Activated T-cell treated with anti-CD3 and anti-CD28 coated beads, Interleukin-2, amount 50 U/mL, for 72 hours (primary cell): ENCODE data around the gene CTNNA1. TPM values are rescaled to one million over a fixed set of nuclear protein-coding genes. Genes with fewer than 3 reads are reported as not detected.
A peak's percentile ranks its signal among the peaks of the same experiment; 100 is the strongest.

Experiments
- ATAC-seq, 2 donors: fragments of 150-1000 bp; cut with Tn5 transposase; replicated peaks in 1 of 2; 2 replicates each; pipeline ENCODE4 v1.10.0; 2021; ENCODE audit warnings: moderate library complexity in 2 of 2, mild to moderate bottlenecking in 1 of 2
- DNase-seq, 2 donors: peaks; one replicate each; pipeline ENCODE4 v3.0.0; 2021 to 2022; ENCODE audit warnings: mixed read lengths in 1 of 2
- H3K27ac Mint-ChIP-seq: one replicate; pipeline ENCODE4 v1.8.0; 2022; ENCODE audit warnings: mild to moderate bottlenecking, moderate library complexity, mixed read lengths
- H3K27me3 Mint-ChIP-seq: one replicate; pipeline ENCODE4 v1.8.0; 2022; ENCODE audit warnings: low read depth, mixed read lengths
- H3K36me3 Mint-ChIP-seq, 2 donors: one replicate each; pipeline ENCODE4 v1.8.0; 2022; ENCODE audit warnings: mixed read lengths in 2 of 2, mild to moderate bottlenecking in 1 of 2; ENCODE audit not compliant: insufficient read depth in 2 of 2
- H3K4me1 Mint-ChIP-seq: one replicate; pipeline ENCODE4 v1.8.0; 2022; ENCODE audit warnings: low read depth, mixed read lengths
- H3K4me3 Mint-ChIP-seq, 2 donors: one replicate each; pipeline ENCODE4 v1.8.0; 2022; ENCODE audit warnings: mild to moderate bottlenecking in 2 of 2, mixed read lengths in 2 of 2, moderate library complexity in 2 of 2
- H3K9me3 Mint-ChIP-seq, 2 donors: one replicate each; pipeline ENCODE4 v1.8.0; 2022; ENCODE audit warnings: mixed read lengths in 2 of 2
- total RNA-seq, 2 donors: library from RNA; stranded (reverse); gene quantifications; one replicate each; pipeline ENCODE4 v1.2.3, GENCODE V29; 2022

The CTNNA1 gene
- total RNA-seq, 2 donors from 2014 or later = 62.3 to 73.0 TPM

DNA sequence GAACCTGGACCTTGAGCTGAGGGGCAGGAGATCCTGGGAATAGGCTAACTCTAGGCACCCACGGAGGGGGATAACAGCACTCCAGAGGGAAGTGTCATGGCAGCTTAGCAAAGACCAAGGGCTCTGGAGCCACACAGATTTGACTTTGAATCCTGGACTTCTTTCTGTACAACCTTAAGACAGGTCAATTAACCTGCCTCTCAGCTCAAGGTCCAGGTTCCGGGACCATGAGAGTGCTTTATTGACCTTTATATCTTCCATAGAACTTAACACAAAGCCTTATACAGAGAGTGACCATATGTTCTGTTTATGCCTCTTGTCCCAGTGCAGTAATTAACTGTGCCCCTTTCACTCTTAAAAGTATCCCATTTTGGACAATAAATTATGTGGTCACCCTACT is 212.4 kb downstream of the CTNNA1 start:
- no peaks in the 10 kb centered on the region for H3K9me3 Mint-ChIP-seq
- ATAC-seq (no peak), DNase-seq (no peak)
- no peaks in the 10 kb centered on the region for H3K27me3 Mint-ChIP-seq
- no peak overlapping the region for H3K4me3 Mint-ChIP-seq
- H3K4me1 Mint-ChIP-seq = no peaks in the 10 kb centered on the region
- no peaks in the 10 kb centered on the region for H3K36me3 Mint-ChIP-seq
- no peak overlapping the region for H3K27ac Mint-ChIP-seq

- DNase-seq = no peak
- H3K27me3 Mint-ChIP-seq = no peaks in the 10 kb centered on the region
- no peaks in the 10 kb centered on the region for H3K9me3 Mint-ChIP-seq
- H3K27ac Mint-ChIP-seq = no peak overlapping the region
- no peaks in the 10 kb centered on the region for H3K4me1 Mint-ChIP-seq
- no peak for ATAC-seq
- H3K4me3 Mint-ChIP-seq = no peak overlapping the region
- no peaks in the 10 kb centered on the region for H3K36me3 Mint-ChIP-seq
Observed at GRCh38 chr5:138966236-138966985, 213.2 kb downstream of the CTNNA1 start.

GRCh38 chr5:138967791-138968448 is 214.7 kb downstream of the CTNNA1 start:
- Mint-ChIP-seq H3K27me3 (no peaks in the 10 kb centered on the region), H3K4me1 (no peaks in the 10 kb centered on the region), H3K36me3 (no peaks in the 10 kb centered on the region), H3K4me3 (no peak overlapping the region), H3K27ac (no peak overlapping the region), H3K9me3 (no peaks in the 10 kb centered on the region)
- DNase-seq = no peak
- ATAC-seq = no peak

DNA sequence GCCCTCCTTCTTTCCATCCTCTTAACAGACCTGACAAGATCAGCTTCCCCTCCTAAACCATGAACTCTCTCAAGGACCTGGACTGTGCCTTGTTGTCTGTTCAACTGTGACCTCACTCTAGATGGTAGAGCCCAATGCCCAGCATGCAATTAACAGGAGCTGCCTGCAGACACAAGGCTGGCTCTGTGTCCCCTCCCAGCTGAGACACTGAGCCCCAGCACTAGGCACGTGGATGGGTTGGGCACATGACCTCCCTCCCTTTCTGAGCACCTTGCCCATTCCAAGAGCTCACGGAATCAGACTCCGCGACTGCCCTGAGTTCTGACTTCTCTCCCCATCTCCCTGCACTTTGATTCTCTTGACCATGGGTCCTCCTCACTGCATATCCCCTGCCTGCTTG is 215.4 kb downstream of the CTNNA1 start:
- Mint-ChIP-seq H3K4me1 (no peaks in the 10 kb centered on the region), H3K27me3 (no peaks in the 10 kb centered on the region)

DNA sequence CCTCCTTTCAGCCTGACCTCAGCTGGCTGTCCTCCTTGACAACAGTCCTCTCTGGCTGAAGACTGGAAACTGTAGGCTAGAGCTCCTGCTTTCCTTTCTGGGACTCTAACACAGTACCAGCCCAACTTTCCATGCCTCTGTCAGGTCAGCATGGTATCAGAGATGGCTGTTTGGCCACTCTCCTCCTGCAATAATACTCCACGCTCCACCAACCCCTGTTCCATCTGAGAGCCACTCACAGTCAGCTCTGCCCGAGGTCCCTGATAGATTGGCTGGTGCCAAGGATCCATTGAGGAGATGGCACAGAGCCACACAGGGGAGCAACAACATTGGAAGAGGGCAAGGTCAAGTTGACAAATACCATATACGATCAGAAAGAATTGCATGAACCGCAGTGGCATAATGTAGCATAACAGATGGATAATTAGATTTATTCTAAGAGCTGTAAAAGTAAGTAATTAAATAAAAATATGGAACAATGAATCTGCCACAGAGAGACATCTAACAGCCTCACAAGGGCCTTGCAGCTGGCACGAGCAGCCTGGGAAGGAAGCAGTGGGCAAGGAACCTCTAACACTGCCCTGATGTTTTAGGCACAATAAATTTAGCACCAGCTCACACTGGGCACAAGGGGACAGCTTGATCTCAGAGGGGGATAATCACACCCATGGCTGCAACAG is 216.2 kb downstream of the CTNNA1 start:
- no peaks in the 10 kb centered on the region for H3K27me3 Mint-ChIP-seq
- DNase-seq = no peak
- H3K4me1 Mint-ChIP-seq = no peaks in the 10 kb centered on the region
- no peak overlapping the region for H3K4me3 Mint-ChIP-seq
- H3K9me3 Mint-ChIP-seq = no peaks in the 10 kb centered on the region
- H3K27ac Mint-ChIP-seq = no peak overlapping the region
- no peak for ATAC-seq
- no peaks in the 10 kb centered on the region for H3K36me3 Mint-ChIP-seq

More for the DNA sequence above, 215.4 kb downstream of the CTNNA1 start:
- no peak for ATAC-seq
- Mint-ChIP-seq H3K27ac (no peak overlapping the region), H3K9me3 (no peaks in the 10 kb centered on the region), H3K36me3 (no peaks in the 10 kb centered on the region), H3K4me3 (no peak overlapping the region)
- no peak for DNase-seq

GRCh38 chr5:138972230-138972629 is 219.0 kb downstream of the CTNNA1 start:
- DNase-seq (no peak), ATAC-seq (no peak)
- no peaks in the 10 kb centered on the region for H3K36me3 Mint-ChIP-seq
- H3K27ac Mint-ChIP-seq = no peak overlapping the region
- H3K27me3 Mint-ChIP-seq = no peaks in the 10 kb centered on the region
- H3K4me1 Mint-ChIP-seq = peaks cover 5% of the 10 kb centered on the region
- no peaks in the 10 kb centered on the region for H3K9me3 Mint-ChIP-seq
- H3K4me3 Mint-ChIP-seq = no peak overlapping the region

DNA sequence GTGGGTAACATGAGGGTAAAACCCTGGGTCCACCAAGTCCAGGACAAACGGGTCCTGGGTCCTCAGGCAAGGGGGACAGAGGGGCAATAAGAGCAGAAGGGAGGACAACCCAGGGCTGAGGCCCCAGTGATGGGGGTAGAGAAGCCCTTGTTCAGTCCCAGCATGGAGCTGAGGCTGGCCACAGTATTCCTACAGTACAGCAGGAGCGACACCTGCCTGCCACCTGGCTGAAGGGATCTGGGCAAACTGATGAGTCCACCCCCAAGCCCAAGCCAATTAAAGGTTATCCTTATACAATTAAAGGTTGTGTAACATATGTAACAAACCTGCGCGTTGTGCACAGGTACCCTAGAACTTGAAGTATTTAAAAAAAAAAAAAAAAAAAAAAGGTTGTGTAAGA is 219.6 kb downstream of the CTNNA1 start:
- H3K4me1 Mint-ChIP-seq = peaks cover 5% of the 10 kb centered on the region

DNA sequence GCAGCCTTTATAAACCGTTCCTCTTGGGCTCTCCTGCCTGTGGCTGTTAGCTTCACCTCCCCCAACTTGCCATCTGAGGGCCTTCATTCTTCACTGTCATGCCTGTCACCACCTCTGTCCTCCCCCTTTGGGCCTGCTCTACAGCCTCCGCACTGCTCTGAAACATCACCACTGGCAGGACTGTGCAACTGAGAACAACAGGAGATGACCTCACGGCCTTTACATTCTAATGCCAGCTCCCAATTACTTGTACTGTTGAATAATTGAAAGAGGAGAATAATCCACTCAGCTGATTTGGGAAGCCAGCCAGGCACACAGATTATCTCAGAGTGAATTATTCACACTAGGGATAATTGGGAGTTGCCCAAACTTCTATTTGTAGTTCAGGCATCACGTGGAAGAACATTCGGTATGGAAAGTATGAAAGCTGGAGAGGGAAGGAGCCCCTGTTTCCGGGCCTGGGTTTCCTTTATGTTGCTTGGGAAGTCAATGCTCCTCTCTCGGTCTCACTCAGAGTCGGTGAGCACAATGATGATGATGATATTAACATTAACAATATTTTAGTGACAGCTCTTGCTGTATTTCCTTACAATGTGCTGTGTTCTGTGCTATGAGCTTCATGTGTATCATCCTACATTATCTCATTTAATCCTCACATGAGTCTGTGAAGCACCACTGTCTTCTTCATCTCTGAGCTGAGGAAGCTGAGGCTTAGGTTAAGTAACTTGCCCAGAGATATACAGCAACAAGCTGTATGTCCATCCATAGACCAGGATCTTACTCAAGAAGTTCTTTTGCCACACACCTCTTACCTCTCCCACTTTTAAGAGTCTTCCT is 221.2 kb downstream of the CTNNA1 start:
- ATAC-seq = no peak
- Mint-ChIP-seq H3K27me3 (no peaks in the 10 kb centered on the region), H3K9me3 (no peaks in the 10 kb centered on the region), H3K4me3 (no peak overlapping the region), H3K4me1 (peaks cover 10% of the 10 kb centered on the region), H3K36me3 (peaks cover 0 to 1% of the 10 kb centered on the region in 2 donors), H3K27ac (no peak overlapping the region)
- no peak for DNase-seq

More for the DNA sequence above, 219.6 kb downstream of the CTNNA1 start:
- no peak overlapping the region for H3K27ac Mint-ChIP-seq
- H3K36me3 Mint-ChIP-seq = no peaks in the 10 kb centered on the region
- no peaks in the 10 kb centered on the region for H3K9me3 Mint-ChIP-seq
- no peak overlapping the region for H3K4me3 Mint-ChIP-seq
- no peak for ATAC-seq
- H3K27me3 Mint-ChIP-seq = no peaks in the 10 kb centered on the region
- DNase-seq = no peak

DNA sequence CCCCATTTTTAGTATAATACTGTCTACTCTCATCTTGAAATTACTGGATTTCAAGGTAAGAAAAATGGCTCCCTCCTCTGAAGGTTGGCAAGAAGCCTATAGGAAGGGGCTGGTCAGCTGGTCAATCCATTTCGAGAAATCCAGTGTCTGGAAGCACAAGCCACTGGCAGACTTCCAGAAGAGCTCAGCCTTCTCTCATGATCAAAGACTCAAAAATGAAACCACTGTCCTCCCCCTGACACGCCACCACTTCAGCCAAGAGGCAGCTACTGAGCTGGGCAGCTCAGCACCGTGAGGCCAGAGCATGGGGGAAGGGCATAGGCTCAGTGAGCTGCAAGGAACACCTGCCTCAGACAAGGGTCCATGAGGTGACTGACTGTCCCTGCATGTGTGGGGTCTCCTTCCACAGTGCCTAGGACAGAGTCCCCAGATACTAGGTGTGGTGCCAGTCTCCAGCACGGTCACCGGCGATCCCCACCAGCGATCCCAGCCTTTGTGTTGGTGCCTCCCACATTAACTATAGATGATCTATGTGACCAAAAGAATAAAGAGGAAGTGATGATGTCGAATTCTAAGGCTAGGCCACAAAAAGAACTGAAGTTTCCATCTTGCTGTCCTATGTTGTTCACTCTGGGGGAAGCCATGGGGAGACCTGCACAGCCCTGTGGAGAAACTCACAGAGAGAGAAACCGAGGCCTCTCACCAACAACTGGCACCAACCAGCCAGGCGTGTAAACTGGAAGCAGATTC is 222.0 kb downstream of the CTNNA1 start:
- Mint-ChIP-seq H3K27me3 (no peaks in the 10 kb centered on the region), H3K9me3 (no peaks in the 10 kb centered on the region)
- ATAC-seq = no peak

DNA sequence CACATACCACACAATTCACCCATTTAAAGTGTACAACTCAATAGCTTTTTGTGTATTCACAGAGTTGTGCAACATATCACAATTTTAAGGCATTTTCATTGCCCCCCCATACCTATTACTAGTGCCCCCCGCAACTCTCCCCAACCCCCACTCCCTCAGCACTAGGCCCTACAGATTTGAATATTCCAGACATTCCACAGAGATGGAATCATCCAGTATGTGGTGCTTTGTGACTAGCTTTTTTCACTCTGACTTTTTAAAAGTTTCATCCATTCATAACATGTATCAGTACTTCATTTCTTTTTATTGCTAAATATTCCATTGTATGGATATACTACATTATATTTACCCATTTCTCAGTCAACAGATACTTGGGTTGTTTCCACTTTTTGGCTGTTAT is 224.9 kb downstream of the CTNNA1 start:
- Mint-ChIP-seq H3K4me3 (no peak overlapping the region), H3K27me3 (no peaks in the 10 kb centered on the region), H3K9me3 (no peaks in the 10 kb centered on the region), H3K4me1 (peaks cover 39% of the 10 kb centered on the region), H3K36me3 (peaks cover 0 to 1% of the 10 kb centered on the region in 2 donors), H3K27ac (no peak overlapping the region)
- no peak for DNase-seq
- ATAC-seq = no peak

More for the DNA sequence above, 222.0 kb downstream of the CTNNA1 start:
- H3K4me1 Mint-ChIP-seq = peaks cover 18% of the 10 kb centered on the region
- no peak overlapping the region for H3K4me3 Mint-ChIP-seq
- no peak overlapping the region for H3K27ac Mint-ChIP-seq
- H3K36me3 Mint-ChIP-seq = peaks cover 0 to 1% of the 10 kb centered on the region in 2 donors
- no peak for DNase-seq

DNA sequence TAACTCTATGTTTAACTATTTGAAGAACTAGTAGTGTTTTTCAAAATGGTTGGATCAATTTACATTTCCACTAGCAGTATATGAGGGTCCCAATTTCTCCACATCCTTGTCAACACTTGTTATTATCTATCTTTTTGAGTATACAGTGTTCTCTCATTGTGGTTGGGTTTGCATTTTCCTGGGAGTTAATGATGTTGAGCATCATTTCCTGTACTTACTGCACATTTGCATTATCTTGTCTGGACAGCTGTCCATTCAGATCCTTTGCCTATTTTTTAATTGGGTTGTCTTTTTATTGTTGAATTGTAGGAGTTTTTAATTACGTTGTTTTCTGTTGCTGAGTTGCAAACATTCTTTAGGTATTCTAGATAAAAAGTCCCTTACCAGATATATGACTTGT is 225.4 kb downstream of the CTNNA1 start:
- H3K36me3 Mint-ChIP-seq = peaks cover under 1 to 1% of the 10 kb centered on the region in 2 donors
- no peak overlapping the region for H3K4me3 Mint-ChIP-seq
- DNase-seq (no peak), ATAC-seq (no peak)
- no peak overlapping the region for H3K27ac Mint-ChIP-seq
- H3K27me3 Mint-ChIP-seq = no peaks in the 10 kb centered on the region
- peaks cover 39% of the 10 kb centered on the region for H3K4me1 Mint-ChIP-seq
- no peaks in the 10 kb centered on the region for H3K9me3 Mint-ChIP-seq

GRCh38 chr5:138979684-138980280 is 226.6 kb downstream of the CTNNA1 start:
- H3K4me1 Mint-ChIP-seq = peaks cover 39% of the 10 kb centered on the region
- peak; percentile 76 to 79 for ATAC-seq

More at GRCh38 chr5:138979684-138980280, 226.6 kb downstream of the CTNNA1 start:
- DNase-seq = peak; percentile 42 to 59
- H3K9me3 Mint-ChIP-seq = no peaks in the 10 kb centered on the region
- H3K27me3 Mint-ChIP-seq = no peaks in the 10 kb centered on the region
- peak overlapping the region; percentile 21 for H3K27ac Mint-ChIP-seq
- peak overlapping the region; percentile 15 to 18 for H3K4me3 Mint-ChIP-seq
- H3K36me3 Mint-ChIP-seq = peaks cover 1 to 2% of the 10 kb centered on the region in 2 donors
